ENCODE data around the gene PKM.

The PKM gene

GRCh38 chr15:72249142-72249810, 18.3 kb upstream of the PKM start:
- TF ChIP-seq CTCF (IDR thresholded peaks at IDR 0.05; ENCODE audit: insufficient read depth, low read length, missing control alignments) = no peak
- H3K4me3 ChIP-seq (ENCODE audit: low read depth, low read length) = no peak overlapping the region
- DNase-seq (ENCODE audit: low read depth, low spot score) = no peak
- CTCF ChIA-PET = no interaction called here
- POLR2A ChIA-PET = interaction anchor here (0.6 kb wide), 1 partner anchor 42 kb away, joined by 3 read pairs; no protein-coding TSS in a partner anchor

- ChIA-PET CTCF (no interaction called here), POLR2A (interaction anchor here (0.6 kb wide), 1 partner anchor 41 kb away, joined by 3 read pairs; no protein-coding TSS in a partner anchor)
- DNase-seq (ENCODE audit: low read depth, low spot score) = no peak
- TF ChIP-seq CTCF (IDR thresholded peaks at IDR 0.05; ENCODE audit: insufficient read depth, low read length, missing control alignments) = no peak
- H3K4me3 ChIP-seq (ENCODE audit: low read depth, low read length) = no peak overlapping the region
Observed at GRCh38 chr15:72248514-72248913, 17.5 kb upstream of the PKM start.

GRCh38 chr15:72242775-72243370, 11.9 kb upstream of the PKM start:
- ChIA-PET POLR2A (interaction anchor here (0.9 kb wide), 1 partner anchor 11 kb away, joined by 4 read pairs; the partner anchor contains the start of gene PKM), CTCF (interaction anchor here (1.0 kb wide), 1 partner anchor 43 kb away, joined by 3 read pairs; no protein-coding TSS in a partner anchor)
- no peak overlapping the region for H3K4me3 ChIP-seq (ENCODE audit: low read depth, low read length)
- no peak for TF ChIP-seq CTCF (IDR thresholded peaks at IDR 0.05; ENCODE audit: insufficient read depth, low read length, missing control alignments)
- no peak for DNase-seq (ENCODE audit: low read depth, low spot score)

- H3K4me3 ChIP-seq (ENCODE audit: low read depth, low read length) = no peak overlapping the region
- DNase-seq (ENCODE audit: low read depth, low spot score) = no peak
- no peak for TF ChIP-seq CTCF (IDR thresholded peaks at IDR 0.05; ENCODE audit: insufficient read depth, low read length, missing control alignments)
- POLR2A ChIA-PET = interaction anchor here (5.3 kb wide), 1 partner anchor 12 kb away, joined by 49 read pairs; no protein-coding TSS in a partner anchor
- CTCF ChIA-PET = interaction anchor here (1.1 to 2.4 kb wide), 5 partner anchors 9 to 34 kb away, joined by 3 to 8 read pairs (median 4); partner anchors contain the start of gene PKM
Observed at GRCh38 chr15:72239652-72240051, 8.7 kb upstream of the PKM start.

GRCh38 chr15:72238586-72238985, 7.6 kb upstream of the PKM start:
- ChIA-PET CTCF (interaction anchor here (1.1 to 2.4 kb wide), 4 partner anchors 11 to 38 kb away, joined by 4 to 8 read pairs (median 6); no protein-coding TSS in a partner anchor), POLR2A (interaction anchor here (0.7 to 5.3 kb wide), 2 partner anchors 10 to 14 kb away, joined by 3 to 49 read pairs; no protein-coding TSS in a partner anchor)
- TF ChIP-seq CTCF (IDR thresholded peaks at IDR 0.05; ENCODE audit: insufficient read depth, low read length, missing control alignments) = no peak
- H3K4me3 ChIP-seq (ENCODE audit: low read depth, low read length) = no peak overlapping the region
- no peak for DNase-seq (ENCODE audit: low read depth, low spot score)

GRCh38 chr15:72237853-72238224, 6.8 kb upstream of the PKM start:
- TF ChIP-seq CTCF (IDR thresholded peaks at IDR 0.05; ENCODE audit: insufficient read depth, low read length, missing control alignments) = no peak
- DNase-seq (ENCODE audit: low read depth, low spot score) = no peak
- no peak overlapping the region for H3K4me3 ChIP-seq (ENCODE audit: low read depth, low read length)
- ChIA-PET POLR2A (interaction anchor here (1.0 to 5.3 kb wide), 2 partner anchors 10 to 41 kb away, joined by 3 to 49 read pairs; partner anchors contain the start of gene GRAMD2A), CTCF (interaction anchor here (1.8 to 2.5 kb wide), 3 partner anchors 11 to 37 kb away, joined by 5 to 22 read pairs (median 6); no protein-coding TSS in a partner anchor)
